Testis (tissue), 3 donors: ENCODE measurements around the gene QPCT. TPM values are rescaled to one million over a fixed set of nuclear protein-coding genes. Genes with fewer than 3 reads are reported as not detected.
"Not testable (repeated sequence)": the region's sequence is repeated elsewhere in the genome, so short reads cannot be mapped to it uniquely, and the experiment has no call there.

ENCODE experiments used
- DNase-seq: peaks from one replicate; pipeline ENCODE4 v3.0.0-alpha.2; 2019
- H3K27ac ChIP-seq, 2 donors: fragments of 200-600 bp; sonication (generic); one replicate each; pipeline ENCODE4 v1.5.1; 2019
- H3K27me3 ChIP-seq: fragments of 200-600 bp; sonication (generic); one replicate; pipeline ENCODE4 v1.5.1; 2019
- H3K36me3 ChIP-seq: fragments of 200-600 bp; sonication (generic); one replicate; pipeline ENCODE4 v1.5.1; 2017; ENCODE audit warnings: low read depth; ENCODE audit errors: missing control alignments
- H3K4me1 ChIP-seq: fragments of 200-600 bp; sonication (generic); one replicate; pipeline ENCODE4 v1.5.1; 2019
- H3K4me3 ChIP-seq, 2 donors: fragments of 200-600 bp; sonication (generic); one replicate each; pipeline ENCODE4 v1.5.1; 2017 to 2019
- H3K9me3 ChIP-seq: fragments of 200-600 bp; sonication (generic); one replicate; pipeline ENCODE4 v1.5.1; 2017
- CTCF ChIP-seq, 3 experiments: fragments of 450-650 bp in 2 of 3; fragments of 200-600 bp in 1 of 3; sonication (generic) in 1 of 3; IDR thresholded peaks; one replicate each; pipeline ENCODE4 v1.5.1; 2016 to 2019; ENCODE audit warnings: antibody characterized with exemption in 3 of 3, mild to moderate bottlenecking in 2 of 3, moderate library complexity in 1 of 3
- POLR2A ChIP-seq: fragments of 450-650 bp; IDR thresholded peaks from one replicate; pipeline ENCODE4 v1.6.1; 2017; ENCODE audit warnings: antibody characterized with exemption, mild to moderate bottlenecking, moderate library complexity
- WGBS, 2 donors: methylation state at CpG; one replicate each; pipeline ENCODE4 v1.1.5; 2018; 5-methylcytosine and 5-hydroxymethylcytosine counted together
- intact Hi-C: fragments of 100-400 bp; cut with DNase I; formaldehyde crosslinking; loops from one replicate; pipeline ENCODE4 v1.15.1; 2023; ENCODE audit warnings: low total_unique reads
- polyA plus RNA-seq: library from polyadenylated mRNA; stranded (reverse); fragments of 350-450 nt; fragmentation: Illumina TruSeq; extraction: RNeasy Lipid Tissue Mini Kit (QIAGEN cat#74804); gene quantifications from one replicate; pipeline ENCODE4 v1.2.3, GENCODE V29; 2014; ENCODE audit warnings: low read depth, low replicate concordance; ENCODE audit not compliant: insufficient read depth
- total RNA-seq, 2 donors: library from RNA; depleted of rRNA; stranded (reverse); fragments of >200 nt; gene quantifications; one replicate each; pipeline ENCODE4 v1.2.3, GENCODE V29; 2016

The QPCT gene
- total and polyA plus RNA-seq, 3 donors from 2014 or later = 2.9 to 5.6 (median 3.2) TPM

- intact Hi-C loops = no loop called here
Observed at GRCh38 chr2:37375741-37376288, 31.4 kb downstream of the QPCT start.

GRCh38 chr2:37376421-37377186 is 32.2 kb downstream of the QPCT start:
- H3K9me3 ChIP-seq = no peaks in the 10 kb centered on the region
- TF ChIP-seq POLR2A (no peak), CTCF (IDR thresholded peaks at IDR 0.05) (no peak)
- H3K4me3 ChIP-seq = no peak overlapping the region
- DNase-seq = no peak
- H3K27me3 ChIP-seq = no peaks in the 10 kb centered on the region
- H3K36me3 ChIP-seq = no peaks in the 10 kb centered on the region
- H3K4me1 ChIP-seq = no peaks in the 10 kb centered on the region
- intact Hi-C loops = no loop called here
- WGBS, 2 donors = 89 to 95% methylated on average over 9 of the region's 9 CpGs
- H3K27ac ChIP-seq = no peak overlapping the region

More at GRCh38 chr2:37375741-37376288, 31.4 kb downstream of the QPCT start:
- Histone ChIP-seq H3K36me3 (no peaks in the 10 kb centered on the region), H3K27me3 (no peaks in the 10 kb centered on the region), H3K27ac (no peak overlapping the region), H3K4me3 (no peak overlapping the region), H3K4me1 (no peaks in the 10 kb centered on the region), H3K9me3 (no peaks in the 10 kb centered on the region)
- TF ChIP-seq POLR2A (no peak), CTCF (IDR thresholded peaks at IDR 0.05) (no peak)
- DNase-seq = no peak
- WGBS, 2 donors = 74 to 75% methylated on average over 8 of the region's 8 CpGs

- no peaks in the 10 kb centered on the region for H3K27me3 ChIP-seq
- TF ChIP-seq POLR2A (no peak), CTCF (IDR thresholded peaks at IDR 0.05) (no peak)
- no peaks in the 10 kb centered on the region for H3K36me3 ChIP-seq
- no peak overlapping the region for H3K4me3 ChIP-seq
- no peaks in the 10 kb centered on the region for H3K4me1 ChIP-seq
- intact Hi-C loops = no loop called here
- WGBS, 2 donors = 64 to 78% methylated on average over 3 of the region's 3 CpGs
- H3K9me3 ChIP-seq = no peaks in the 10 kb centered on the region
- no peak for DNase-seq
- no peak overlapping the region for H3K27ac ChIP-seq
Observed at GRCh38 chr2:37377187-37377532, 32.7 kb downstream of the QPCT start.

- intact Hi-C loops = no loop called here
- 96 to 98% methylated on average over 7 of the region's 7 CpGs for WGBS, 2 donors
- DNase-seq = no peak
- Histone ChIP-seq H3K27ac (no peak overlapping the region), H3K36me3 (no peaks in the 10 kb centered on the region), H3K4me1 (no peaks in the 10 kb centered on the region), H3K4me3 (no peak overlapping the region), H3K27me3 (no peaks in the 10 kb centered on the region), H3K9me3 (no peaks in the 10 kb centered on the region)
- TF ChIP-seq CTCF (IDR thresholded peaks at IDR 0.05) (no peak), POLR2A (no peak)
Observed at GRCh38 chr2:37378411-37378810, 34.0 kb downstream of the QPCT start.

GRCh38 chr2:37379881-37380296 is 35.5 kb downstream of the QPCT start:
- no peak for DNase-seq
- H3K9me3 ChIP-seq = no peaks in the 10 kb centered on the region
- no peak overlapping the region for H3K27ac ChIP-seq
- TF ChIP-seq POLR2A = no peak
- TF ChIP-seq CTCF (IDR thresholded peaks at IDR 0.05) = no peak
- 72 to 84% methylated on average over 5 of the region's 5 CpGs for WGBS, 2 donors
- intact Hi-C loops = no loop called here
- H3K4me3 ChIP-seq = no peak overlapping the region
- no peaks in the 10 kb centered on the region for H3K36me3 ChIP-seq
- no peaks in the 10 kb centered on the region for H3K27me3 ChIP-seq
- H3K4me1 ChIP-seq = no peaks in the 10 kb centered on the region

GRCh38 chr2:37380787-37381186 is 36.4 kb downstream of the QPCT start:
- WGBS, 2 donors = 88 to 94% methylated on average over 4 of the region's 4 CpGs
- H3K4me1 ChIP-seq, H3K9me3 ChIP-seq, DNase-seq, H3K27me3 ChIP-seq, H3K36me3 ChIP-seq, H3K27ac ChIP-seq, intact Hi-C loops, H3K4me3 ChIP-seq: not testable (repeated sequence)

GRCh38 chr2:37384261-37384660 is 39.8 kb downstream of the QPCT start:
- WGBS, 2 donors = 57 to 72% methylated on average over 4 of the region's 4 CpGs
- H3K36me3 ChIP-seq, H3K9me3 ChIP-seq, intact Hi-C loops, H3K27ac ChIP-seq, H3K4me3 ChIP-seq, H3K4me1 ChIP-seq, H3K27me3 ChIP-seq: not testable (repeated sequence)
- peak; percentile 37 for DNase-seq
